IPS-NIHi11 (cell line): ENCODE results near the gene PRRC2B.

Experiments
- DNase-seq: peaks from one replicate; pipeline ENCODE4 v3.0.0; 2012; ENCODE audit warnings: mixed read lengths, low spot score

Gene PRRC2B

DNA sequence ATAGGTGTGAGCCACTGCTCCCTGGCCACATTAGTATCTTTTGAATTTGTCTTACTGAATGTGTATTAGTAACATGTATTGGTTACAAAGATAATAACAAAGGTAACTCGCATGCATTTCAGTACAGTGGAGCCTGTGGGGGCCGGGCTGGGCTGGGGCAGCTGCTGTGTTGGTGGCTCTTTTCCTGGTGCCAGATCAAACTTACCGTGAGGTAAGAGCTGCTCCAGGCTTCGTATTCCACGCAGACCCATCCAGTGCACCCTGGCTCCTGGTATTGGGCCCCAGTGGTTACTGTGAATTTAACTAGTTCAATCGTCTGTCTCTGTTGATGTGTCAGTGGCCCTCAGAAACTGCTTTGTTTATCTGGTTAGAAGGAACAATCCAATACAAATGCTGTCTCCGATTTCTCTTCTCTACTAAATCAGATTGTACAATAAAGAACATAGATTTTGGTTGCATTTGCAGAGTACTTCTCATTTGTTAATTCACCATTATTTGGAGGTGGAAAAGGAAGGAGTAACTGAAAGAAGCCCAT, 15.6 kb downstream of the PRRC2B start:
- no peak for DNase-seq

DNA sequence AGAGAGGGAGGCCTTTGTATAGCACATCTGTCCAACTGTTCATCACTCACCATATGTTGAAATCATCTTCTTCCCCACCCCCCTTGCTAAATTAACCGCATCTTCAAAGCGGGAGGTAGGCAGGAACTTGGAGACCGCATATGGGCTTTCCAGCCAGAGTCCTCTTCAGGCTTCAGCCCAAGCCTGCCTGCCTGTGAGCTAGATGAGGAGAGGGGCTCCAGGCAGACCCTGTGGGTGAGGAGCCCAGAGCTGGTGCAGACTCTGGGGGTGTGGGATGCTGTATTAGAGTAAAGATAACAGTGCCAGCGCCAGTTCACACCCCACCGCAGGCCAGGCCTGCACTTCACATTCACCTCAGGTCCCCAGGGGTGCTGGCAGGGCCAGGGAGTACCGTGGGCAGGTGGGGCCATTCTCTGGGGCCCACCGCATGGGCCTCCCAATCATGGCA, 16.2 kb downstream of the PRRC2B start:
- DNase-seq = no peak

DNA sequence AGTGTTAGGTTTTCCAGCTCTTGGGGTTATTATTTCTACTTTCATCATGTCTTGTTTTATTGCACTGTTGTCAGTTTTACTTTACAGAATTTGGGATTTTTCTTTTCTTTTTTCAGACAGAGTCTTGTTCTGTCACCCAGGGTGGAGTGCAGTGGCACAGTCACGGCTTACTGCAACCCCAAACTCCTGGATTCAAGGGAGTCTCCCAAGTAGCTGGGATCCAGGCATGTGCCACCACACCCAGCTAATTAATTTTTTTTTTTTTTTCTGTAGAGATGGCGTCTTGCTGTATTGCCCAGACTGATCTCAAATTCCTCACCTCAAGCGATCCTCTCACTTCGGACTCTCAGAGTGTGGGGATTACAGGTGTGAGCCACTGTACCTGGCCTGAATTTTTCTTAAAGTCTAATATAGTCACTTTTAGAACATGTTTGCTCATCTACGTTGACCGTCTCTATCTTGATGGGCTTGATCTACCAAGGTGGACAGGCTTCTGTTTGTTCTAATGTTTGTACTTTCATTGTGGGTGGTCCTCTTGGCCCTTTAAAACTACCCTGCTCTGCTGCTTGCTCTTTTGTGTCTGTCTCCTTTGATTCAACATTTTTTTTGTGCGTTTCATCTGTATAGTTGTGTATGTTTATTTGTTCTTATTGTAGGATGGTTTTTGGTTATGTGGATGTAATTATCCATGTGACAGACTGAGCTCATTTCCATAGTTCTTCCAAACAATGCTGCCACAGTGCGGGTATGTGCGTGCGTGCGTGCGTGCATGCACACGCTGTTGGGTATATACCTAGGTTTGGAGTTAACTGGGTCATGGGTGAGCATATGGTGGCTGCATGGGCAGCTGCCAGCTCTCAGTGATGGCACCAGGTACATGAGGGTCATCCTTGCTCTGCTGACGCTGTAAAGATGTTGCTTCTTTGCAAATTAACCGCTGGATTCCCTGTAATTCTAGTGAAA, 18.1 kb downstream of the PRRC2B start:
- no peak for DNase-seq

DNA sequence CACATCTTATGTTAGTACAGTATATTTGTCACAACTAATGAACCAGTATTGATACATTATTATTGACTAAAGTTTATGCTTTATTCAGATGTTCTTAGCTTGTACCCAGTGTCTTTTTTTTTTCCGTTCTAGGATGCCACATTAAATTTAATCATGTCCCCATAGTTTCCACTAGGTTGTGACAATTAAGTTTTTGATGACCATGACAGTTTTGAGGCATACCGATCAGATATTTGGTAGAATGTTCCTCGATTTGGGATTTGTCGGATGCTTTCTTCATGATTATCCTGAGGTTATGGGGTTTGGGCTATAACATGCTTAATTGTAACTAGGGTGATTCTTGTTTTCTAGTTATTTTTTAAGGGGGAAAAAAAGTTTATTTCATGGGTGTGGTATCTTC, 22.6 kb downstream of the PRRC2B start:
- DNase-seq = no peak

DNA sequence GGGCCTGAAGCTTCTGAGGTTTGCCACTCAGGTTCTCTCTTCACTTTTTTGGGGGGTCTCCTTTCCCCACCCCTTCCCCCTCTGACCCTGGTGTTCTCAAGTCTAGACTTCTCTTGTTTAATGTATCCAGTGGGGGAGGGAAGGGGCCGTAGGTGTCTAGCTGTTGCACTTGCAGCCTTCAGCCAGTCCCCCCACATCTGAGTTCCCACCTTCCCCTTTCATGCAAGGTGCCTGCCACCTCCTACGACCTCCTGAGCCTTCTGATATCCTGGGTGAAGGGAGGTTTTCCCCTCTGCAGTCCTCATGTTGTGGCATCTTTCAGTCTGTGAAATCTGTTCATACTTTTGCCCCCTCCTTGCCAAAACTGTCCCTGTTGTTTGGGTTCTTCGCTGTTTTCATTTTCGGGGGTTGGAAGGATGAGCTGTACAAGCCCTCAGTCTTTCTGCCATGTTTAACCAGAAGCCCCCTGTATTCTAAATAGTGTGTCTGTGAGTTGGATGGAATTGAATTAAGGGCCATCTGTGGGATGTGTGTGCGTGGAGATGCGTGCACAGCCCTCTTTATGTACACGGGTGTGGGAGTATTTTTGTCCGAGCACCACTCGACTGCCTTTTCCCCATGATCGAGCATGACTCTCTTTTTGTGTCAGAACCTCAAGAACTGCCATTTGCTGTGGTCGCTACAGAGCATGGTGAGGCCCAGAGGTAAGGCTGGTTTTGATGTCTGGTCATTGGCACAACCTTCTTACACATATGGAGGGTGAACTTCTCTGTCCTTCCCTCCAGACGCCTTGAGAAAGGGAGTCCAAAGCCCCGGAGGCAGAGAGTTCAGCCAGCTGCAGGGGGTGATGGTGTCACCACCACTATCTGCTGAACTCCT, 23.6 kb downstream of the PRRC2B start:
- DNase-seq = no peak

GRCh38 chr9:131418143-131419025, 24.5 kb downstream of the PRRC2B start:
- DNase-seq = peak; percentile 59

DNA sequence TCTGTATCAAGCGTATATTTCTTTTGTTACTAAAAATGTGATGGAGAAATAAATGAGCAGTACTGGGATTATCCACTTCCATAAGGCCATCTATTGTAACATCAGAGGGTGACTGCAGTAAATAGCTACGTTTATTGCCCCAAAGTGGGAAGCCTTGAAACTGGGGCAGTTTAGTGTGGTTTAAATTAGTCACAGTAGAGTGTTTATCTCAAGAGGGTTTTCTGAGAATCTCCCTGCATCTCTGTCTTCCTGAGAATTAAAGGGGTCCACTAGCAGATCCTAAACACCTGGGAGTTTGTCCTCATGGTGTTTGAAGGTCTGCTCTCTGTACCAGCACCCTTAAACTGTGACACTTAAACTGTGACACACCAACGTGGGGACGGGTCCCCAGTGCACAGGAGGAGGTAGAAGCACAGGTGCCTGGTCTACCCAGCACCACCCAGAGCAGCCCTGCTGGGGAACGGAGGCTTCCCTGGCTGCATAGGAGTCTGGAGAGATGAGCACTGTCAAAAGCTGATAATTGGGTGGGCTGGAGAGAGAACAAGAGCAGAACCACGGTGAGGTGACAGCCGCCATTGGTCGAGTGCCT, 25.2 kb downstream of the PRRC2B start:
- DNase-seq = no peak

DNA sequence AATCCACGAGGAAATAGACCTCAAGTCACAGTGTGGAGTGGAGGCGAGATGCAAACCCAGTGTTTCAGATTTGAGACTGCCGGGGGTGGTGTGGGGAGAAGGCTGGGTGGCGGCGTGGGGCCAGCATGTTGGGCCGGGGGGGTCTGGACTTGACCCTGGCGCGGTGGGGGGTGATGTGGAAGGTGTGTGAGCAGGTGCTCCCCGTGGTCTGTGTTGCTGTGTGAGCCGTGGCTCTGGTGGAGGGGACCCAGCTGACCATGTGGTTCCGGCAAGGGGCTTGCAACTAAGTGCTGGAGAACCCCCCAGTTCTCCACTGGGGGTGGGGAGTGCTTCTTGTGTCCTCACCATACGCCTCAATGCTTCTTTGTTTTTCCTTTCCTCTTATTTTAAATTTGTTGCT, 25.8 kb downstream of the PRRC2B start:
- DNase-seq = no peak

DNA sequence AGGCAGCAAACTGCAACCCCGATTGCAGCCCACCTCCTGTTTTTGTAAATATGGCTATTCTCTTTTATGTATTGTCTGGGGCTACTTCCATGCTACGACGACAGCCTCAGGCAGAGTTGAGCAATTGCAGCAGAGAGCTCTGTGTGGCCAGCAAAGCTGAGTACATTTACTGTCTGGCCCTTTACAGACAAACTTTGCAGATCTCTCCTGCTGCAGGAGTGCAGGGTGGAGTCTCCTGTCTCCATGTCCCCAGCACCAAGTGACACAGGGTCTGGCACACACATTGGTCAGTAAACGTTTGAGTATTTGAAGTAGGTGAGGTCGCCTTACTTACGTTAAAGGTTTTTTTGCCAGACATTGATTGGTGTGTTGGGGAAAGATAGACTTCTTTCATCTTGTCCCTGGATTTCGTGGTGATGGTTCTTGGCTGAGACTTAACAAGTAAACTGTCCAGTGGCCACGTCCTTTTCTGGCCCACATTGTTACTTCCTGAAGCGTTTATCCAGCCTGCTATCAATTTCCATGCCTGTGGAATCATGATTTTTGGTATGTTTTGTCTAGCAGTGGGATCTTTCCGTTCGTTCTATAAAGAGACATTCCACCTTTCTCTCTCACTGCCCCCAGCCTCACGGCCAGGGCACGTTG, 27.2 kb downstream of the PRRC2B start:
- no peak for DNase-seq

- no peak for DNase-seq
These were observed 27.8 kb downstream of the PRRC2B start for GRCh38 chr9:131421691-131422090.

GRCh38 chr9:131422241-131422792, 28.4 kb downstream of the PRRC2B start:
- no peak for DNase-seq

DNA sequence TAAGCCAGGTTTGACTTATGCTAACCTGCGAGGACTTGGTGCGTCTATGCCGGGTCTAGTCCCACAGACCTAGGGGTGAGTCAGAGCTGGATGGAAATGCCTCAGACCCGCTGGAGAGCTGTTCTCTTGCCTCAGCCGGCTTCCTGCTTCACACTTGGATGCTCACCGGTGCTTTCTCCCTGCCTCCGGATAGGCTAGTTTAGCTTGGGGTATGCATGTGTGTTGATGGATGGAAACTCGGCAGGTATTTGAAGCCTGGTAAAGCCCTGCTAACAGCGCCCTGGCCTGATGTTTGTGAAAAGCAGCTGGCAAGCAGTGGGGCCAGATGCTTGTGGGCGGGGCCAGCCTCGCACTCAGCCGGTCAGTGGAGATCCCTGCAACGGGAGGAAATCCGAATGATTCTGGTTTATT, 29.3 kb downstream of the PRRC2B start:
- peak; percentile 69 for DNase-seq

DNA sequence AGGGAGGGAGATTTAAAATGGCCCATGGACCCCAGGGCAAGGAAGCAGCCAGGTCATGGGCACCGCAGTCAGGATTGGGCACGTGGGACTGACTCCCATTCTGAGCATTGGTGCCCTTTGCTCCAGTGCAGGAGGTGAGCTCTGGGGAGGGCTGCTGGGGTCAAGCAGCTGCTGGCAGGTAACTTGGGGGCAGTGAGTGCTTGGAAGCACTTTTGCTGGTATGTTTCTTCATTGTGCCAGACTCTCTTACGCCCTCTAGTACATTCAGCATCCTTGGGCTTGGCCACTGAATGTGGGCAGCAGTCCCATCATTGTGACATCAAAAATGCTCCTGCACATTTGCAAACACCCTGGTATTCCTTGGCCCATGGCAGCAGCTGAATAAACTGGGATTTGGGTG, 32.7 kb downstream of the PRRC2B start:
- DNase-seq = no peak

GRCh38 chr9:131429121-131430012, 35.5 kb downstream of the PRRC2B start:
- DNase-seq = no peak

GRCh38 chr9:131432050-131432449, 38.2 kb downstream of the PRRC2B start:
- no peak for DNase-seq

DNA sequence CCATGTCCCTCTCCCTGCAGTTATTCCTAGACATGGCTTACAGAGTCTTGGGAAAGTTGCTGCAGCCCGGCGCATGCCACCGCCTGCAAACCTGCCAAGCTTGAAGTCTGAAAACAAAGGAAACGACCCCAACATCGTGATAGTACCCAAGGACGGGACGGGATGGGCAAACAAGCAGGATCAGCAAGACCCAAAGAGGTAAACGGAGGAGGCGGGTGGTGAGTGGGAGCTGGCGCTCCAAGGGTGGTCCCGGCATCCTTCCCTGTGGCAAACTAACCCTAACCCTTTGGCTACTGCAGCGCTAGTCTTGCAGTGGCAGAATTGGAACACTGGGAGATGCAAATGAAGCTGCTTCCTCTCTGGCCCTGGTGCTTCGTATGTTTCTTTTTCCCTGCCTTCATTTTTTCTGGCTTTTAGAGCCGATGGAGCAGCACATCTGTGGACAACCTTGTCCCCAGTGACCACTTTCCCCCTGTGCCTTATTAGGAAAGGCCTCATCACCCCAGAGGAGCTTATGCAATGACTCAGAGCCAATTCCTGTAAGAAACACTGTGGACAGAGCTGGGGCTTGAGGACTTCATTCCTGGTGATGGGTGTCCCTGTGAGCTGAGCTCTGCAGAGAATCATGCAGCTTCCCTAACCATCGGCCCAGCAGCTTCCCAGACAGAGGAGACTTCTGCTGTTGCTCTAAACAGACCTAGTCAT, 38.9 kb downstream of the PRRC2B start:
- DNase-seq = no peak

GRCh38 chr9:131433302-131433854, 39.5 kb downstream of the PRRC2B start:
- DNase-seq = no peak

DNA sequence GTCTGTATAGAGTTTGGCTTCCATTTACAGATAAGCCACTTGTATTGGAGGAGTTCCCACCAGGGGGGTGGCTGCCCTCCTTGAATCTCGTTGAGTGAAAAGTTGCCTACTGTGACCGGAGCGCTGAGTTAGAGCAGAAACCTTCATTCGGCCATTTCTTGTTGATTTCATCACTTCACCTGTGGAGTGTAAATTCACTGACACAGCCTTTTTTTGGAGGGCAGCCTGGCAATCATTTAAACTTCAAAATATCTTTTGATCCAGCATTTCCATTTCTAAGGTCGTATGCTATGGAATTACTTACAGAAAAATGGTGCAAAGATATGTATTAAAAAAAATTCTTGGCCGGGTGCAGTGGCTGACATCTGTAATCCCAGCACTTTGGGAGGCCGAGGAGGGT, 40.8 kb downstream of the PRRC2B start:
- no peak for DNase-seq
